Effector memory CD4-positive, alpha-beta T cell (primary cell): Measurements from ENCODE around the gene CELA2B.
"Not testable (repeated sequence)": the region's sequence is repeated elsewhere in the genome, so short reads cannot be mapped to it uniquely, and the experiment has no call there.

Source experiments
- DNase-seq, 3 donors: peaks; one replicate each; pipeline ENCODE4 v3.0.0-alpha.2; 2020
- H3K27ac ChIP-seq: 2 replicates; pipeline ENCODE4 v1.7.0; 2013; ENCODE audit warnings: mild to moderate bottlenecking, low read length, moderate library complexity; ENCODE audit not compliant: insufficient read depth, poor library complexity, severe bottlenecking
- H3K27me3 ChIP-seq: replicated peaks from 2 replicates; pipeline ENCODE4 v1.7.0; 2013; ENCODE audit warnings: mild to moderate bottlenecking, low read length; ENCODE audit not compliant: insufficient read depth, control insufficient read depth, poor library complexity, severe bottlenecking
- H3K36me3 ChIP-seq: 2 replicates; pipeline ENCODE4 v1.7.0; 2013; ENCODE audit warnings: mild to moderate bottlenecking, low read length, moderate library complexity; ENCODE audit not compliant: control insufficient read depth, insufficient read depth
- H3K4me1 ChIP-seq: 2 replicates; pipeline ENCODE4 v1.7.0; 2013; ENCODE audit warnings: low read length, mild to moderate bottlenecking; ENCODE audit not compliant: control insufficient read depth, insufficient read depth, poor library complexity, severe bottlenecking
- H3K4me3 ChIP-seq: 2 replicates; pipeline ENCODE4 v1.7.0; 2013; ENCODE audit warnings: low read length, low read depth, mild to moderate bottlenecking; ENCODE audit not compliant: insufficient read depth, poor library complexity, severe bottlenecking
- H3K9me3 ChIP-seq: 2 replicates; pipeline ENCODE4 v1.7.0; 2013; ENCODE audit warnings: mild to moderate bottlenecking, low read length, moderate library complexity; ENCODE audit not compliant: control insufficient read depth

CELA2B gene

GRCh38 chr1:15466955-15467625 is 8.8 kb upstream of the CELA2B start:
- H3K27me3 ChIP-seq, H3K4me3 ChIP-seq, DNase-seq, H3K36me3 ChIP-seq, H3K27ac ChIP-seq, H3K9me3 ChIP-seq, H3K4me1 ChIP-seq: not testable (repeated sequence)

GRCh38 chr1:15468145-15468544 is 7.8 kb upstream of the CELA2B start:
- Histone ChIP-seq H3K9me3 (no peaks in the 10 kb centered on the region), H3K27me3 (no peaks in the 10 kb centered on the region), H3K27ac (no peak overlapping the region), H3K4me1 (no peaks in the 10 kb centered on the region), H3K4me3 (no peak overlapping the region), H3K36me3 (no peaks in the 10 kb centered on the region)
- no peak for DNase-seq

DNA sequence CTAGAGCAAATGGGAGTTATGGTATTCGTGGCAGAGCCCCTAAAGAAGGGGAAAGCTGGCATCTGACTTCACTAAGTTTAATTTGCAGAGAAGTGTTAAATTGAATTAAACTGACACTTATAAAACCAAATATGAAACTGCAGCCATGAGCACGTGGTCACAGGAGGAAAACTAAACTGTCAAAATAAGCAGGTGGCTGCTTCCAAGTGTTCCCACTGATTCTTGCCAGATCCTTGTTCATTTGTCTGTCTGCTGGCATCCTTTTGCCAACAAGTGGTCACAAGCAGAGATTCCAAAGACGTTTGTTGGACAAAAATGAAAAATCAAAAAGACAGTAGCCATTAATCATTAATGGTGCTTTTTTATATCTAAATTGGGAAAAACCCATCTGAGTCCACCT is 6.5 kb upstream of the CELA2B start:
- no peak overlapping the region for H3K27ac ChIP-seq
- H3K9me3 ChIP-seq = no peaks in the 10 kb centered on the region
- DNase-seq = no peak
- H3K36me3 ChIP-seq = no peaks in the 10 kb centered on the region
- no peaks in the 10 kb centered on the region for H3K4me1 ChIP-seq
- H3K27me3 ChIP-seq = no peaks in the 10 kb centered on the region
- no peak overlapping the region for H3K4me3 ChIP-seq

GRCh38 chr1:15469821-15470448 is 6.0 kb upstream of the CELA2B start:
- not testable (repeated sequence) for DNase-seq, H3K4me3 ChIP-seq, H3K27me3 ChIP-seq, H3K36me3 ChIP-seq, H3K9me3 ChIP-seq, H3K4me1 ChIP-seq, H3K27ac ChIP-seq

DNA sequence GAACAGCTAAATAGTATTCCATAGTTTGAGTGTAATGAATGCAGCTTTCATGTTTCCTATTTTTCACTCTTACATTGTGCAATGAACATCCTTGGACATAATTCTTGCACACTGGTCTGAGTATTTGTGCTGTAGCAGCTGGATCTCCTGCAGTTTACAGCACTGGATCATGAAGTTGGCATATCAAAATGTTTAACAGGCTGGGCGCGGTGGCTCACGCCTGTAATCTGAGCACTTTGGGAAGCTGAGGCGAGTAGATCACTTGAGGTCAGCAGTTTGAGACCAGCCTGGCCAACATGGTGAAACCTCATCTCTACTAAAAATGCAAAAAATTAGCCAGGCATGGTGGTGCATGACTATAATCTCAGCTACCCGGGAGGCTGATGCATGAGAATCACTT is 4.8 kb upstream of the CELA2B start:
- not testable (repeated sequence) for H3K36me3 ChIP-seq, H3K27ac ChIP-seq, H3K4me1 ChIP-seq, H3K27me3 ChIP-seq, H3K9me3 ChIP-seq, H3K4me3 ChIP-seq, DNase-seq

- H3K27me3 ChIP-seq, DNase-seq, H3K9me3 ChIP-seq, H3K36me3 ChIP-seq, H3K4me1 ChIP-seq, H3K4me3 ChIP-seq, H3K27ac ChIP-seq: not testable (repeated sequence)
These were observed 4.2 kb upstream of the CELA2B start for GRCh38 chr1:15471723-15472122.

- no peaks in the 10 kb centered on the region for H3K27me3 ChIP-seq
- no peak overlapping the region for H3K27ac ChIP-seq
- DNase-seq = no peak
- no peaks in the 10 kb centered on the region for H3K4me1 ChIP-seq
- no peaks in the 10 kb centered on the region for H3K36me3 ChIP-seq
- H3K9me3 ChIP-seq = no peaks in the 10 kb centered on the region
- no peak overlapping the region for H3K4me3 ChIP-seq
These were observed 3.3 kb upstream of the CELA2B start for GRCh38 chr1:15472587-15472986.

DNA sequence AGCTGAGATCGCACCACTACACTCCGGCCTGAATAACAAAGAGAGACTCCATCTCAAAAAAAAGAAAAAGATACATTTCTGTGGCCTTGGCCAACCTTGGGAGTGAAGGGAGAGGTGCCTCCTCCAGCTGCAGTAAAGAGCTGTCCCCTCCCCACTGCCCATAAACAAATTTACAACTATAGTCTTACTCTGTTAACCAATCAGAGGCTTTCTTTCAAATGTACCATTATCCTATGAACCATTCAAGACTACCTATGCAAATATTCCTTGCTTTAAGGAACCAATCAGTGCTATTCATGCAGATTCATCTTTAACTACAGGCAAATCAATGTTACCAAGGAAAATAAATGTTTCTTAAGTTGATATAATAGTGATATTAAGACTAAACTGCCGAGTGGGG is 1.0 kb downstream of the CELA2B start:
- Histone ChIP-seq H3K27me3 (no peaks in the 10 kb centered on the region), H3K27ac (no peak overlapping the region), H3K4me1 (no peaks in the 10 kb centered on the region), H3K9me3 (no peaks in the 10 kb centered on the region), H3K4me3 (no peak overlapping the region), H3K36me3 (no peaks in the 10 kb centered on the region)
- no peak for DNase-seq

GRCh38 chr1:15477646-15478212 is 1.8 kb downstream of the CELA2B start:
- H3K4me1 ChIP-seq = no peaks in the 10 kb centered on the region
- no peaks in the 10 kb centered on the region for H3K27me3 ChIP-seq
- DNase-seq = no peak

DNA sequence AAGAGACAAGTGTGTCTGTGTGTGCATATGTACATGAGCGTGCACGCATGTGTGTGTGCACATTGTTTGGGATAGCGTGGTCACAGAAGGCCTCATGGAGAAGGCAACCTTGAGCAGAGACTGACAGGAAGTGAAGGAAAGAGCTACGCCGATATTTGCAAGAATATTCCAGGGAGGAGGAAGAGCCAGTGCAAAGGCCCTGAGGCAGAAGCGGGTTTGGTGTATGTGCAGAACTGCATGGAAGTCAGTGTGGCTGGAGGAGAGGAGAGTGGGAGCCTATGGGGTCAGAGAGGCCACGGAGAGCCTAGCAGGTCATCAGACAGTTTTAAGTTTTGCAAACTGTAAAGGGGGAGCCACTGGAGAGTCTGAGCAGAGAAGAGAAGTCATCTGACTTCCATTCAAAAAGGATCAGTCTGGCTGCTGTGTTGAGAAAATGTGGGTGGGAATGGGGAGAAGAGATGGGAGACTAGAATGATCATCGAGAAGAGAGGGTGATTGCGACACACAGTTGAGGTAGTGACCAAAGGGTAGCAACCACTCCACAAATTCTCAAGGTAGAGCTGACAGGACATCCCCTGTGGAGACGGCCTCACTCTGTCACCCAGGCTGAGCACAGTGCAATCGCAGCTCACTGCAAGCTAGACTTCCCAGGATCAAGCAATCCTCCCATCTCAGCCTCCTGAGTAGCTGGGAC is 3.9 kb downstream of the CELA2B start:
- H3K27ac ChIP-seq = no peak overlapping the region

More at GRCh38 chr1:15477646-15478212, 1.8 kb downstream of the CELA2B start:
- H3K27ac ChIP-seq = no peak overlapping the region
- no peaks in the 10 kb centered on the region for H3K9me3 ChIP-seq
- H3K4me3 ChIP-seq = no peak overlapping the region
- H3K36me3 ChIP-seq = no peaks in the 10 kb centered on the region

More for the DNA sequence above, 3.9 kb downstream of the CELA2B start:
- Histone ChIP-seq H3K36me3 (no peaks in the 10 kb centered on the region), H3K4me1 (no peaks in the 10 kb centered on the region), H3K27me3 (no peaks in the 10 kb centered on the region), H3K9me3 (no peaks in the 10 kb centered on the region), H3K4me3 (no peak overlapping the region)
- DNase-seq = no peak
